ENCODE results near the gene MYCN.
"Not testable (repeated sequence)": the region's sequence is repeated elsewhere in the genome, so short reads cannot be mapped to it uniquely, and the experiment has no call there.

The MYCN gene

GRCh38 chr2:15963109-15963976, 23.0 kb downstream of the MYCN start:
- DNase-seq = not testable (repeated sequence)

DNA sequence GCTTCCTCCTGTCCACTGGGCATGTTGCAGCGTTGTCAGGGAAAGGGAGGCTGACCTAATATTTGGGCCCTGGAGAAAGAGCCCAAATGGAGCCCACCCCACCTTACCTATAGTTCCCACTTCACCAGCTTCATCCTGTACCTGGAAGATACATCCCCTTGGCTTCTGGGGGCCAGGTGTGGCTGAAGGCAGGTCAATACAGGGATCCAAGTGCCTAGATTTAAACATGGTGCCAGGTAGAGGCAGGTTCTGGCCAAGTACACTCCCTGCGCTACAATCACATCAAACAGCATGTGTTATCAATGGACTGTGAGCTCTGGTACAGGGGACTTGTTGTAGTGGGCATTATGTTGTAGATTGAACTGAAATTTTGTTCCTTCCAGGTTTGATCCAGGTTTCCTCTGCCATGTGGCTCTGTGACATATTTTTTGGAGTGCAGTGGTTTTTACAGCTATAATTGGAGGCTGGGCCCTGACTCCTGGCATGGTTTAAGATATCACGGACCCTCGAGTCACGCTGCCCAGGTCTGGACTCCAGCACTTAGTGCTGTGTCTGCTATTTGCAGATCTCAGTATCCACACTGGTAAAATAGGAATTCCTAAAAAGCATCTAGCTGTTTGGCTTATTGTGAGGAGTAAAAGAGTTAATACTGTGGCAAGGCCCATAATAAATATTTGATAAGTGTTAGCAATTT, 23.8 kb downstream of the MYCN start:
- DNase-seq = no peak

GRCh38 chr2:15964936-15965563, 24.7 kb downstream of the MYCN start:
- DNase-seq = no peak

DNA sequence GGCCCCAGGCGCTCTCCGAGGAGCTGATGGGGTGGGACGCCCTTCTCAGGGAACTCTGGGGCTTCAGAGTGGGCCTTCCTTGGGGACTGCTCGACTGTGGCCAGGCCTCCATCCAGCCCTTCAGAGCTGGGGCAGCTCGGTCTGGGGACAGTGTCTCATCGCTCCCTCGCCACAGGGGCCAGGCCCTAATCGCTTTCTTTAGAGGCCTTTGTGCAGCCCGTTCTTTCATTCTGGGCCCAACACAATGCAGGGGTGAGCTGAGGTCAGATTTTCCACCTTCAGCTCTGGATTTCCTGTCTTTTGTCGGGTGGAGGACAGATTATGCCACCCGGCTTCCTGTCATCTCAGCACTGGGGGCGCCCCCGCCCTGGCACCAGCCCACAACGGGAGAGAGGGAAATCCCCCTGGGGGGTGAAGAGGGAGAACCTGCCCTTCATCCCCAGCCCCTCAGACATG, 25.2 kb downstream of the MYCN start:
- DNase-seq = peak; percentile 44

DNA sequence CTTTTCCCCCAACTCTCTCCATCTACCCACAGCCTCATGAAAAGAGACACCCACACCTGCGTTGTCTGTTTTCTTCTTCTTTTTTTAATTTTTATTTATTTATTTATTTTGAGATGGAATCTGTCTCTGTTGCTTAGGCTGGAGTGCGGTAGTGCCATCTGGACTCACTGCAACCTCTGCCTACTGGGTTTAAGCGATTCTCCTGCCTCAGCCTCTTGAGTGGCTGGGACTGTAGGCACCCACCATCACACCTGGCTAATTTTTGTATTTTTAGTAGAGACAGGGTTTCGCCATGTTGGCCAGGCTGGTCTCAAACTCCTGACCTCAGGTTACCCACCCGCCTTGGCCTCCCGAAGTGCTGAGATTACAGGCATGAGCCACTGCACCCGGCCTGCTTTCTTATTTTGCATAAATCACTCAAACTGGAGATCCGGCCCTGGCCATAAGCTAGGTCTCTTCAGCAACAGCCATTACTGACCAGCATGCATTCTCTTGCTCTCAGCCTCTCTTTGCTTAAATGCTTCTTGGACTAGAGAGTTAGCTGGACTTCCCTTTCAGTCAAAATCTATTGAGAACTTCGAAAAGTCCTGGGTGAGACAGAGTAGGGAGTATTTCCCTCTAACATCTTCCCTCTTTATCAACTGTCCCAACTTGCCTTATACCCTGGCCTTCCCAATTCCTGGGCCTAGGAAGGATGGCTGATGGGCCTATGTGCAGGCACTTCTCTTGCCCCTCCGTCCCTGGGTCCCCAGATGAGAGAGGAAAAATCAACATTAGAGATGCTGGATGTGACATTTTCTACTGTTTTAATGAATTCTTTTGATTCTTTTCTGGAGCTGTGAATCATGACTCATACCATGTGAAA, 27.3 kb downstream of the MYCN start:
- no peak for DNase-seq

GRCh38 chr2:15968280-15969178, 28.2 kb downstream of the MYCN start:
- DNase-seq = no peak

- no peak for DNase-seq
These were observed 28.9 kb downstream of the MYCN start for GRCh38 chr2:15969214-15969613.

GRCh38 chr2:15970701-15971100, 30.4 kb downstream of the MYCN start:
- DNase-seq = no peak

GRCh38 chr2:15971351-15971750, 31.0 kb downstream of the MYCN start:
- no peak for DNase-seq

DNA sequence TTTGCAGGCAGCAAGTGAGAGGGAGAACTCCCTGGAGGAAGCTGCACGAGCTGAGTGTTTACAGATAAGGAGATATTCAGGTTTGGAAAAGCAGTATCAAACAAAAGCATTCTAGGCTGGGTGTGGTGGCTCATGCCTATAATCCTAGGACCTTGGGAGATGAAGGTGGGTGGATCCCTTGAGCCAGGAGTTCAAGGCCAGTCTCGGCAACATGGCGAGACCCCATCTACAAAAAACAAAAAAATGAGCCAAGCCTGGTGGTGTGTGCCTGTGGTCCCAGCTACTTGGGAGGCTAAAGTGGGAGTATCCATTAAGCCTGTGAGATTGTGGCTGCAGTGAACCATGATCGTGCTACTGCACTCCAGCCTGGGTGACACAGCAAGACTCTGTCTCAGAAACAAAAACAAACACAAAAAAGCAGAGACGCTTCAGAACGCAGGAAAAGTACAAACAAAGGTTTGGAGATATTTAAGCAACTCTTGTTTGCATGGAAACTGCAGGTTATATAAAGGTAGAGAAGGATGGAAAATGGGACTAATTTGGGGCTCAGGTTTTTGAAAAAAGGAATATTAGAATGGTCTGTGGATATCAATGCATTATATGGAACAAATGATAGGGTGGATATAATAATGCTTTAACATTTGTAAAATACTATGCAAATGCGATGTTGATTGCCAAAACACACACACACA, 31.6 kb downstream of the MYCN start:
- no peak for DNase-seq

DNA sequence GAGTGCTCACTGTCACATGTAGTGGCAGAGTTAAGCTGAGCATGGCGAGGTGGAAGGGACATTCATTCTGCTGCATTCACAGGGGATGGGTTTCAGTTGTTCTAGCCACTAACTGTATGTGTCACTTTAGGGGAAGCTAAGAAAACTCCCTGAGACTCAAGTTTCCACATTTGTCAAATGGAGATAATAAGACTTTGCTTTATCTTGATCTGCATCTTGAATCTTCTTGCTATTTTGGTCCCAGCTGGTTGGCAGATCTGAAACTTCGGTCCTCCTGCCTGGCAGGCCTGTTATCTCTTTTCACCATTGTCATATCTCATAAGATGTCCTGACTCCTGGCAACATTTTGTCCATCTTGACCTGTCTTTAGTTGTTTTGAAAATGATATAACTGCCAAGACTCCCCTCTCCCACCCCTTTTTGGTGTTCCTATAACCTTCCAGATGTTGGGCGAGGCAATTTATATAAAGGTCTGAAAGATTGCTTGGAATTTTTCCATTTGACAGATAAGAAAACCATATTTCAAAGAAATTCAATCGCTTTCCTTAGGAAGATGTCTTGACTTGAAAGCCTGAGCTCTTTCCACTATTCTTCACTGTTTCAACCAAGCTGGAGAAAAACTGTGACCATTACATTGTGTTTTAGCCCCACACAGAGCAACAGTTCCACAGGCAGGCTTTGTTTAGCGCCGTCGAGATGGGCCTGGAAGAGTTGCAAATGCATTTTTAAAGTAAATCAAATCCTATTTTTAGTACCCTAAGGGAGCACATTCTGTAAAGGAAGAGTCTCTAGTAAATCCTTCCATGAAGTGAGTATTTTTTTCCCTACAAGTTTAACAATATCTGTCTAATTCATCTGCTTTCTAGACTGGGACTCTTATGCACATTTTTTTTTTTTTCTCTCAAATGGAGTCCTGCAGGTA, 33.4 kb downstream of the MYCN start:
- no peak for DNase-seq

DNA sequence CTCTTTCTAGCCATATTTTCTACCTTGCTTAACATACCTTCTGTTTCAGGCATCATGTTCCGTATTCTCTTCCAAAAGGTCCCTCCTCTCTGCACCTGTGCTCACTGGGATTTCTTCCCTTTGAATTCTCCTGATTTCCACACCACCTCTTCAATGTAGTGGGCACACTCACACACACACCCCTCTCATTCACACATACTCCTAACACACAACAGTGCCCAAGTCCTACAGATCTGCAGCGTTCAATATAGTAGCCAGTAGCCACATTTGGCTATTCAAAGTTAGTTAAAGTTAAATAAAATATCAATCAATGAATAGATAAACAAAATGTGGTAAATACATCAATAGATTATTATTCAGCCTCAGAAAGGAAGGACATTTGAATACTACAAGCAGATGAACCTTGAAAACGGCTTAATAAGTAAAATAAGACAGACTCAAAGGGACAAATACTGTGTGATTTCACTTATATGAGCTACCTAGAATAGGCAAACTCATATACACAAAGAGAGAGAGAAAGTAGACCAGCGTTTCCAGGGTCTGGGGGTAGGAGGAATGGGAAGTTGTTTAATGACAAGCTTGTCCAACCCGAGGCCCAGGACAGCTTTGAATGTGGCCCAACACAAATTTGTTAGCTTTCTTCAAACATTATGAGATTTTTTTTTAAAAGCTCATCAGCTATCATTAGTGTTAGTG, 34.4 kb downstream of the MYCN start:
- DNase-seq = no peak

DNA sequence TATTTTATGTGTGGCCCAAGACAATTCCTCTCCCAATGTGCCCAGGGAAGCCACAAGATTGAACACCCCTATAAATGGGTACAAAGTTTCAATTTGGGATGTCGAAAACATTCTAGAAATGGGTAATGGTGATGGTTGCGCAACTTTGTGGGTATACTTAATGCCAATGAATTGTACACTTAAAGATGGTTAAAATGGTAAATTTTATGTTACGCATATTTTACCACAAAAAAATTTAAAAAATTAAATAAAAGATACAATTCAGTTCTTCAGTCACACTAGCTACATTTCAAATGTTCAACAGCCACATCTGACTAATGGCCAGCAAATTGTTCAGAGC, 34.9 kb downstream of the MYCN start:
- DNase-seq = no peak

DNA sequence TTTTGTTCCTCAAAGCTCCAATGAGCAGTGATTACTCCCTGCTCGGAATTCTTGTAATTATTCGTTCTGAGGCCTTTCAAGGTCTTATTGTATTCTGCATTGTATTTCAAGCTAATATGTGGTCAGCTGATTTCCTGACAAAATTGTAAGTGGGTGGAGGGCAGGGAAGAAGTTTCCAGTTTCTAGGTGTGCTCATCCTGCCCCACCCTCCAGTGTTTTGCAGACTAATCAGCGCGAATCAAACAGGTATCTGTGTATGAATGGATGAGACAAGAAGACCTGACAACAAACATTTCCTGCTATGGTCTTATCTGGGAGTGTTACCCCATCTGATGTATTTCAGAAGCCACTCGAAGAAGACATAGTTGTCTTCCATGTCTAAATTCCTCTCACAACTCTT, 35.3 kb downstream of the MYCN start:
- no peak for DNase-seq

- DNase-seq = no peak
These were observed 36.0 kb downstream of the MYCN start for GRCh38 chr2:15976354-15976753.

DNA sequence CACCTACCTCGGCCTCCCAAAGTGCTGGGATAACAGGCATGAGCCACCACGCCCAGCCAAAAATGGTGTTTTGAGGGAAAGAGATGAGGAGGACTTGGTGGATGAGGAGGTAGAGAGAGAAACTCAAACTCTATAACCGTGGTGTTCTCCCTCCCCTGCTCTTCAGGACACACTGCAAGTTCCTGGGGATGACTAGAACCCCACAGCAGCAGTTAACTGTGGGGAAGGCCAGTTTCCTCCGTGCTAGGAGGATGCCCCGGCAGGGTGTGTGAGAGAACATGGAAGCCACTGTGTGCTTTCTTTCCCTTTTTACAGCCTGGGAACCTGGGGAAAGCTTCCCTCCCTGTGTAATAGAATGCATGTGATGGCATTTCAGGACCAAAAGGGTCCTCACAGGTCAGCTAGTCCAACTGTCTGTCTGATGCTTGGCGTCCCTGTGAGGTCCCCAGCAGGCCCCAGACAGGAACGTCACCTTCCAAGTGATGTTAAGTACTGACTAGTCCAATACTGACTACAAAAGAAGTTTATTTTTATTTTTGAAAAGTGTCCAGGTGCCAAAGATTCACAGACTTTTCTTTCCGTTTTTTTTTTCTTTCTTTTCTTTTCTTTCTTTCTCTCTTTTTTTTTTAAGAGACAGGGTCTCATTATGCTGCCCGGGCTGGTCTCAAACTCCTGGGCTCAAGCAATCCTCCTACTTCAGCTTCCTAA, 38.9 kb downstream of the MYCN start:
- DNase-seq = no peak

GRCh38 chr2:15979759-15980604, 39.6 kb downstream of the MYCN start:
- no peak for DNase-seq

- DNase-seq = no peak
These were observed 40.3 kb downstream of the MYCN start for GRCh38 chr2:15980605-15981098.
